ENCODE measurements around the gene IMP4. TPM values are rescaled to one million over a fixed set of nuclear protein-coding genes. Genes with fewer than 3 reads are reported as not detected.

IMP4 gene
- total RNA-seq, 2 donors from 2014 or later: 50.6 to 117 TPM

DNA sequence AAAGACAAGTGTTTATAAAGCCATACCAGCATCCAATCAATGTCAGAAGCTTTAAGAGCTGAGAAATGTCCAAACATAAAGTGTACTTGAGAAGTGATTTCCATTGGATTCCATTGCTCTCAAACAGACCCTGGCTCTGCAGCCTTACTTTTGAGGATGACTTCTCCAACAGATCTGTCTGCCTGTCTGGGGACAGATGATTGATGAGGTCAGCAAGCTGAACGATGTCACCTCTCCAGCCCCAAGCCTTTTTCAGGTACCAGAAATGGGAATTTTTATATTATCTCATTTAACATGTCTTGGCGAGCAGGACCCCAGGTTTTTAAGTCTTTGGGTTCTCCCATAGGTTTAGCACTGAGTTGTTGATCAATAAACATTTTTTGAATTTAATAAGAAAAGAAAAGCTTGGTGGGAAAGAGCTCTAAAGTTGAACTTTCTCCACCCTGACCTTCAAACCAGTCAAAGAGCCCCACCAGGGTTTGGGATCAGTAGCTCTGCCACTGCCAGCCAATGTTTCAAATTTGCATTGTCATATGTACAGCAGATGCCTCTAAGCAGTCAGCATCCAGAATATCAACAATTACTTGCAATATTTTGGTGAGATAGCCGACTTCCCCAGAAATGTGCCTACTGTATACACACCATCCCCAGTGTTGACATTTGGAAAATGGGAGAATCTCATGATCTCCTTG is 35.7 kb downstream of the IMP4 start:
- DNase-seq: no peak
- intact Hi-C loops (cut with DNase I): no loop called here

GRCh38 chr2:130378898-130379214 is 36.2 kb downstream of the IMP4 start:
- TF ChIP-seq, protein P1, sequence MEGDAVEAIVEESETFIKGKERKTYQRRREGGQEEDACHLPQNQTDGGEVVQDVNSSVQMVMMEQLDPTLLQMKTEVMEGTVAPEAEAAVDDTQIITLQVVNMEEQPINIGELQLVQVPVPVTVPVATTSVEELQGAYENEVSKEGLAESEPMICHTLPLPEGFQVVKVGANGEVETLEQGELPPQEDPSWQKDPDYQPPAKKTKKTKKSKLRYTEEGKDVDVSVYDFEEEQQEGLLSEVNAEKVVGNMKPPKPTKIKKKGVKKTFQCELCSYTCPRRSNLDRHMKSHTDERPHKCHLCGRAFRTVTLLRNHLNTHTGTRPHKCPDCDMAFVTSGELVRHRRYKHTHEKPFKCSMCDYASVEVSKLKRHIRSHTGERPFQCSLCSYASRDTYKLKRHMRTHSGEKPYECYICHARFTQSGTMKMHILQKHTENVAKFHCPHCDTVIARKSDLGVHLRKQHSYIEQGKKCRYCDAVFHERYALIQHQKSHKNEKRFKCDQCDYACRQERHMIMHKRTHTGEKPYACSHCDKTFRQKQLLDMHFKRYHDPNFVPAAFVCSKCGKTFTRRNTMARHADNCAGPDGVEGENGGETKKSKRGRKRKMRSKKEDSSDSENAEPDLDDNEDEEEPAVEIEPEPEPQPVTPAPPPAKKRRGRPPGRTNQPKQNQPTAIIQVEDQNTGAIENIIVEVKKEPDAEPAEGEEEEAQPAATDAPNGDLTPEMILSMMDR (IDR thresholded peaks at IDR 0.05): no peak
- no peaks in the 10 kb centered on the region for H3K36me3 ChIP-seq
- H3K9ac ChIP-seq (ENCODE audit: low read depth in 2 of 2, low read length in 2 of 2): no peak overlapping the region
- H3K9me3 ChIP-seq: no peaks in the 10 kb centered on the region
- intact Hi-C loops (cut with DNase I): no loop called here
- H3K27me3 ChIP-seq: no peaks in the 10 kb centered on the region
- no peak overlapping the region for H3K27ac ChIP-seq
- no peak for DNase-seq
- no peak overlapping the region for H3K4me3 ChIP-seq
- H3K4me1 ChIP-seq: no peaks in the 10 kb centered on the region

More for the DNA sequence above, 35.7 kb downstream of the IMP4 start:
- Histone ChIP-seq H3K4me3 (no peak overlapping the region), H3K36me3 (no peaks in the 10 kb centered on the region), H3K27me3 (no peaks in the 10 kb centered on the region), H3K27ac (no peak overlapping the region), H3K9ac (ENCODE audit: low read depth in 2 of 2, low read length in 2 of 2) (no peak overlapping the region), H3K9me3 (no peaks in the 10 kb centered on the region), H3K4me1 (no peaks in the 10 kb centered on the region)
- TF ChIP-seq, protein P1 (IDR thresholded peaks at IDR 0.05): no peak

DNA sequence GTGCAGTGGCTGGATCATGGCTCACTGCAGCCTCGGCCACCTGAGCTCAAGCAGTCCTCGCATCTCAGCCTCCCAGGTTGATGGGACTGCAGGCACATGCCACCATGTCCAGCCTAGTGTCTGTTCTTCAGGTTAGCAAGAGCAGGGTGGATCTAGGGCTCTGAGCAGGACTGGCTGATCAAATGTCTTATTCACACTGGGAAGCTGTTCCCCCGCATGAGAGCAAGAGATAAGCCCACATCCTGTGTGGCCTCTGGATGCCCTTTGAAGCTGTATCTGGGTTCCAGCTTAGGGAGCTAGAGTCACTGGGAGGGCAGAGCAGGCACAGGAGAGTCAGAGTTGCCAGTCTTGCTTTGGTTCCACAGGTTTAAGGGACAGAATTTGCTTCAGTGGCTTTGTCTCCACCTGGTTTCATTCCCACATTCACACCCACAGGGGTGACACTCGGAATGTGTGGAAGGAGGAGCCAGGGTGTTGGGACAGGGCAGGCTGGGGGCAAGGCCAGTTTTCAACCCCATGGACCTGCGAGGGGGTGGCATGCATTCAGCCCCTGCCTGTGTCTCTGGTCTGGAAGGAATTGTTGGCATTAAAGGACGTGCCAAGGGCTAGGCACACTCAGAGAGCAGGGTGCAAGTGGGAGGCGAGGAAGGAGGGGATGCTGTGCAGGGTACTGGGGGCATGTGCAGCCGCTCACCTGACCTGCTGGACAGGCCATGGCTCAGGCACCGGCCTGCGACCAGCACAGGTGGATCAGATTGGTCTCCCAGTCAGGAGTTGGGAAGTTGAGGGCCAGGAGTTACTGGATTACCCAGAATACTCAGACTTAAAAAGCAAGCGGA is 37.6 kb downstream of the IMP4 start:
- Histone ChIP-seq H3K4me3 (no peak overlapping the region), H3K36me3 (no peaks in the 10 kb centered on the region), H3K9ac (ENCODE audit: low read depth in 2 of 2, low read length in 2 of 2) (no peak overlapping the region), H3K27me3 (no peaks in the 10 kb centered on the region), H3K4me1 (no peaks in the 10 kb centered on the region), H3K9me3 (no peaks in the 10 kb centered on the region), H3K27ac (no peak overlapping the region)
- intact Hi-C loops (cut with DNase I): no loop called here
- TF ChIP-seq, protein P1 (IDR thresholded peaks at IDR 0.05): no peak
- DNase-seq: no peak

DNA sequence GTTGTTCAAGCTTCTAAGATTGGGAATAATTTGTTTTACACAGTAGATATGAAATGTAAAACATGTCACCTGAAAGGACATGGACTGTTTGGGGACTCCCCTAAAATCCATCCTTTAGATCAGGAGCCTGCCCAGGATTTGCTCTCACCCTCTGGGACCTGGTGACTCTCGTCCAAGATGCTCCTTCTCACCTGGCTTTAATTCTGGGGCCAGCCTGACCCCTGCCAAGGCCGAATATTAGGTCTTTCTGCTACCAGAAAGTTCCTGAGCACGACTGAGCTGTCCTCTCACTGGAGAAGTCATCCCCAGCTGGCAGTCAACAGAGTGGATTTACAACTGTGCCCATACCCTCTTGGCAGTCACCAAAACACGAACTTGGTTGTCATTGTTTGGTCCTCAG is 38.4 kb downstream of the IMP4 start:
- TF ChIP-seq, protein P1 (IDR thresholded peaks at IDR 0.05): no peak
- Histone ChIP-seq H3K27me3 (no peaks in the 10 kb centered on the region), H3K4me1 (no peaks in the 10 kb centered on the region), H3K27ac (no peak overlapping the region), H3K4me3 (no peak overlapping the region), H3K36me3 (no peaks in the 10 kb centered on the region), H3K9ac (ENCODE audit: low read depth in 2 of 2, low read length in 2 of 2) (no peak overlapping the region), H3K9me3 (no peaks in the 10 kb centered on the region)
- intact Hi-C loops (cut with DNase I): no loop called here
- no peak for DNase-seq

GRCh38 chr2:130381619-130382018 is 38.9 kb downstream of the IMP4 start:
- no peaks in the 10 kb centered on the region for H3K36me3 ChIP-seq
- TF ChIP-seq, protein P1 (IDR thresholded peaks at IDR 0.05): no peak
- intact Hi-C loops (cut with DNase I): no loop called here

More at GRCh38 chr2:130381619-130382018, 38.9 kb downstream of the IMP4 start:
- no peak overlapping the region for H3K9ac ChIP-seq (ENCODE audit: low read depth in 2 of 2, low read length in 2 of 2)
- H3K27me3 ChIP-seq: no peaks in the 10 kb centered on the region
- H3K27ac ChIP-seq: no peak overlapping the region
- H3K9me3 ChIP-seq: no peaks in the 10 kb centered on the region
- no peaks in the 10 kb centered on the region for H3K4me1 ChIP-seq
- no peak overlapping the region for H3K4me3 ChIP-seq
- no peak for DNase-seq

Data from colonic mucosa (tissue), 4 donors.